Activated naive CD4-positive, alpha-beta T cell treated with anti-CD3 and anti-CD28 coated beads for 36 hours (primary cell): ENCODE results near the gene NCBP1. TPM values are rescaled to one million over a fixed set of nuclear protein-coding genes. Genes with fewer than 3 reads are reported as not detected.

Experiments
- CTCF ChIA-PET: fragments of 350-600 bp; sonication (Branson Sonifier 250); formaldehyde crosslinking; loops from one replicate; lab custom pipeline; 2021; ENCODE audit warnings: antibody characterized with exemption; lab: Charles Lee
- DNase-seq: peaks from one replicate; pipeline ENCODE4 v3.0.0-alpha.2; 2020
- H3K27ac Mint-ChIP-seq: one replicate; pipeline ENCODE4 v1.8.0; 2021; ENCODE audit warnings: mild to moderate bottlenecking, mixed read lengths
- H3K27me3 Mint-ChIP-seq: one replicate; pipeline ENCODE4 v1.8.0; 2021; ENCODE audit warnings: low read depth, mixed read lengths
- H3K36me3 Mint-ChIP-seq: one replicate; pipeline ENCODE4 v1.8.0; 2021; ENCODE audit warnings: low read depth, mixed read lengths
- H3K4me1 Mint-ChIP-seq: one replicate; pipeline ENCODE4 v1.8.0; 2021; ENCODE audit warnings: low read depth, mixed read lengths
- H3K4me3 Mint-ChIP-seq: one replicate; pipeline ENCODE4 v1.8.0; 2021; ENCODE audit warnings: mild to moderate bottlenecking, moderate library complexity, mixed read lengths
- H3K9me3 Mint-ChIP-seq: one replicate; pipeline ENCODE4 v1.8.0; 2021; ENCODE audit warnings: mixed read lengths
- intact Hi-C: fragments of 100-400 bp; cut with micrococcal nuclease; formaldehyde crosslinking; loops from one replicate; pipeline ENCODE4 v1.15.1; 2023
- total RNA-seq, 2 experiments: library from RNA; stranded (reverse); gene quantifications; one replicate each; pipeline ENCODE4 v1.2.3, GENCODE V29; 2021

The NCBP1 gene
- total RNA-seq, 2 experiments from 2014 or later: 32.4 to 33.9 TPM

GRCh38 chr9:97659771-97660170 is 26.1 kb downstream of the NCBP1 start:
- no peaks in the 10 kb centered on the region for H3K9me3 Mint-ChIP-seq
- CTCF ChIA-PET: interaction anchor here (1.5 kb wide), 1 partner anchor 14 kb away, joined by 4 read pairs; no protein-coding TSS in a partner anchor
- no peak overlapping the region for H3K27ac Mint-ChIP-seq
- H3K4me3 Mint-ChIP-seq: no peak overlapping the region
- H3K4me1 Mint-ChIP-seq: peaks cover 6% of the 10 kb centered on the region
- peaks cover 47% of the 10 kb centered on the region for H3K36me3 Mint-ChIP-seq
- DNase-seq: no peak
- no peaks in the 10 kb centered on the region for H3K27me3 Mint-ChIP-seq
- intact Hi-C loops: loop anchor here (10.0 kb wide), 1 partner anchor 1135 kb away; the partner anchor contains the start of gene ANKS6

GRCh38 chr9:97660340-97660739 is 26.7 kb downstream of the NCBP1 start:
- CTCF ChIA-PET: interaction anchor here (1.5 kb wide), 1 partner anchor 14 kb away, joined by 4 read pairs; no protein-coding TSS in a partner anchor
- Mint-ChIP-seq H3K4me1 (peaks cover 11% of the 10 kb centered on the region), H3K4me3 (no peak overlapping the region), H3K9me3 (no peaks in the 10 kb centered on the region), H3K27me3 (no peaks in the 10 kb centered on the region), H3K36me3 (peaks cover 47% of the 10 kb centered on the region), H3K27ac (no peak overlapping the region)
- intact Hi-C loops: no loop called here
- no peak for DNase-seq

GRCh38 chr9:97660847-97661246 is 27.2 kb downstream of the NCBP1 start:
- Mint-ChIP-seq H3K4me3 (no peak overlapping the region), H3K36me3 (peaks cover 45% of the 10 kb centered on the region), H3K9me3 (no peaks in the 10 kb centered on the region), H3K4me1 (peaks cover 15% of the 10 kb centered on the region), H3K27me3 (no peaks in the 10 kb centered on the region), H3K27ac (no peak overlapping the region)
- DNase-seq: no peak
- intact Hi-C loops: no loop called here
- CTCF ChIA-PET: interaction anchor here (1.5 kb wide), 1 partner anchor 15 kb away, joined by 4 read pairs; no protein-coding TSS in a partner anchor

- H3K4me1 Mint-ChIP-seq: peaks cover 39% of the 10 kb centered on the region
- DNase-seq: no peak
- no peaks in the 10 kb centered on the region for H3K9me3 Mint-ChIP-seq
- peak overlapping the region; percentile 61 for H3K27ac Mint-ChIP-seq
- H3K36me3 Mint-ChIP-seq: peaks cover 36% of the 10 kb centered on the region
- CTCF ChIA-PET: interaction anchor here (0.6 kb wide), 1 partner anchor 235 kb away, joined by 3 read pairs; no protein-coding TSS in a partner anchor
- no peak overlapping the region for H3K4me3 Mint-ChIP-seq
- intact Hi-C loops: no loop called here
- H3K27me3 Mint-ChIP-seq: no peaks in the 10 kb centered on the region
These were observed 32.1 kb downstream of the NCBP1 start for GRCh38 chr9:97665742-97666141.

- H3K36me3 Mint-ChIP-seq: peaks cover 40% of the 10 kb centered on the region
- no peak overlapping the region for H3K4me3 Mint-ChIP-seq
- intact Hi-C loops: loop anchor here (1.0 kb wide), 1 partner anchor 29 kb away; no protein-coding TSS in a partner anchor
These were observed 33.5 kb downstream of the NCBP1 start for GRCh38 chr9:97666907-97667686.

GRCh38 chr9:97668485-97668884 is 34.9 kb downstream of the NCBP1 start:
- Mint-ChIP-seq H3K27ac (peak overlapping the region; percentile 69), H3K36me3 (peaks cover 42% of the 10 kb centered on the region), H3K4me1 (peaks cover 39% of the 10 kb centered on the region), H3K9me3 (no peaks in the 10 kb centered on the region), H3K27me3 (no peaks in the 10 kb centered on the region), H3K4me3 (no peak overlapping the region)
- DNase-seq: peak; percentile 11
- intact Hi-C loops: no loop called here
- CTCF ChIA-PET: no interaction called here

More at GRCh38 chr9:97666907-97667686, 33.5 kb downstream of the NCBP1 start:
- no peaks in the 10 kb centered on the region for H3K27me3 Mint-ChIP-seq
- peaks cover 39% of the 10 kb centered on the region for H3K4me1 Mint-ChIP-seq
- CTCF ChIA-PET: no interaction called here
- H3K27ac Mint-ChIP-seq: peak overlapping the region; percentile 73
- peak; percentile 8 for DNase-seq
- no peaks in the 10 kb centered on the region for H3K9me3 Mint-ChIP-seq

- H3K27me3 Mint-ChIP-seq: no peaks in the 10 kb centered on the region
- intact Hi-C loops: no loop called here
- no peaks in the 10 kb centered on the region for H3K9me3 Mint-ChIP-seq
- peaks cover 29% of the 10 kb centered on the region for H3K4me1 Mint-ChIP-seq
- no peak overlapping the region for H3K4me3 Mint-ChIP-seq
- no peak for DNase-seq
- CTCF ChIA-PET: no interaction called here
- H3K27ac Mint-ChIP-seq: peak overlapping the region; percentile 15
- peaks cover 39% of the 10 kb centered on the region for H3K36me3 Mint-ChIP-seq
These were observed 37.0 kb downstream of the NCBP1 start for GRCh38 chr9:97670586-97670985.

- no peaks in the 10 kb centered on the region for H3K9me3 Mint-ChIP-seq
- no peak overlapping the region for H3K4me3 Mint-ChIP-seq
- peaks cover 34% of the 10 kb centered on the region for H3K36me3 Mint-ChIP-seq
- no peak overlapping the region for H3K27ac Mint-ChIP-seq
- intact Hi-C loops: no loop called here
- no peak for DNase-seq
- peaks cover 15% of the 10 kb centered on the region for H3K4me1 Mint-ChIP-seq
- CTCF ChIA-PET: interaction anchor here (0.6 to 1.0 kb wide), 2 partner anchors 83 to 1206 kb away, joined by 4 read pairs; no protein-coding TSS in a partner anchor
- H3K27me3 Mint-ChIP-seq: no peaks in the 10 kb centered on the region
These were observed 38.8 kb downstream of the NCBP1 start for GRCh38 chr9:97672403-97672802.

GRCh38 chr9:97673922-97674321 is 40.3 kb downstream of the NCBP1 start:
- CTCF ChIA-PET: interaction anchor here (1.0 kb wide), 1 partner anchor 227 kb away, joined by 3 read pairs; no protein-coding TSS in a partner anchor
- Mint-ChIP-seq H3K36me3 (peaks cover 35% of the 10 kb centered on the region), H3K27ac (peak overlapping the region; percentile 60)

GRCh38 chr9:97675655-97676054 is 42.0 kb downstream of the NCBP1 start:
- Mint-ChIP-seq H3K36me3 (peaks cover 29% of the 10 kb centered on the region), H3K9me3 (no peaks in the 10 kb centered on the region), H3K27me3 (no peaks in the 10 kb centered on the region)

More at GRCh38 chr9:97673922-97674321, 40.3 kb downstream of the NCBP1 start:
- DNase-seq: no peak
- Mint-ChIP-seq H3K4me3 (no peak overlapping the region), H3K27me3 (no peaks in the 10 kb centered on the region), H3K4me1 (peaks cover 4% of the 10 kb centered on the region), H3K9me3 (no peaks in the 10 kb centered on the region)
- intact Hi-C loops: loop anchor here (2.0 kb wide), 1 partner anchor 21 kb away; no protein-coding TSS in a partner anchor

GRCh38 chr9:97682242-97682641 is 48.6 kb downstream of the NCBP1 start:
- no peaks in the 10 kb centered on the region for H3K9me3 Mint-ChIP-seq
- no peak overlapping the region for H3K4me3 Mint-ChIP-seq
- no peaks in the 10 kb centered on the region for H3K27me3 Mint-ChIP-seq
- peaks cover 22% of the 10 kb centered on the region for H3K36me3 Mint-ChIP-seq
- CTCF ChIA-PET: no interaction called here
- intact Hi-C loops: no loop called here
- peaks cover 6% of the 10 kb centered on the region for H3K4me1 Mint-ChIP-seq
- H3K27ac Mint-ChIP-seq: no peak overlapping the region
- no peak for DNase-seq

More at GRCh38 chr9:97675655-97676054, 42.0 kb downstream of the NCBP1 start:
- Mint-ChIP-seq H3K4me1 (peaks cover 10% of the 10 kb centered on the region), H3K4me3 (no peak overlapping the region), H3K27ac (peak overlapping the region; percentile 3)
- CTCF ChIA-PET: interaction anchor here (1.1 kb wide), 1 partner anchor 12 kb away, joined by 3 read pairs; no protein-coding TSS in a partner anchor
- intact Hi-C loops: loop anchor here (2.0 kb wide), 1 partner anchor 19 kb away; no protein-coding TSS in a partner anchor
- DNase-seq: no peak

- DNase-seq: no peak
- Mint-ChIP-seq H3K27ac (no peak overlapping the region), H3K27me3 (no peaks in the 10 kb centered on the region), H3K9me3 (no peaks in the 10 kb centered on the region), H3K4me3 (no peak overlapping the region), H3K36me3 (peaks cover 31% of the 10 kb centered on the region), H3K4me1 (peaks cover 6% of the 10 kb centered on the region)
- intact Hi-C loops: no loop called here
- CTCF ChIA-PET: interaction anchor here (1.8 kb wide), 1 partner anchor 9 kb away, joined by 7 read pairs; no protein-coding TSS in a partner anchor
These were observed 55.0 kb downstream of the NCBP1 start for GRCh38 chr9:97688654-97689053.
